Smooth muscle cell of the umbilical artery (primary cell): Measurements from ENCODE around the gene CLVS2. TPM values are rescaled to one million over a fixed set of nuclear protein-coding genes. Genes with fewer than 3 reads are reported as not detected.

ENCODE experiments used
- total RNA-seq: library from RNA; depleted of rRNA; stranded (reverse); fragments of >200 nt; gene quantifications from 2 replicates; pipeline ENCODE4 v1.2.3, GENCODE V29; 2014

CLVS2 gene, protein sequence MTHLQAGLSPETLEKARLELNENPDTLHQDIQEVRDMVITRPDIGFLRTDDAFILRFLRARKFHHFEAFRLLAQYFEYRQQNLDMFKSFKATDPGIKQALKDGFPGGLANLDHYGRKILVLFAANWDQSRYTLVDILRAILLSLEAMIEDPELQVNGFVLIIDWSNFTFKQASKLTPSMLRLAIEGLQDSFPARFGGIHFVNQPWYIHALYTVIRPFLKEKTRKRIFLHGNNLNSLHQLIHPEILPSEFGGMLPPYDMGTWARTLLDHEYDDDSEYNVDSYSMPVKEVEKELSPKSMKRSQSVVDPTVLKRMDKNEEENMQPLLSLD
- under 0.01 TPM in 1 of 2 replicates, not detected in the other for total RNA-seq

GRCh38 chr6:122995921-122996793, at the start of gene CLVS2:
Gene CLVS2 (plus strand): TSS chr6:122996235. CDS start chr6:122997778, 1,543 bp downstream.

Other genes with a start within 250 kb of the CLVS2 start
- not detected in 2 replicates for gene FABP7, start 216.5 kb upstream of the CLVS2 start, total RNA-seq
- gene SMPDL3A, start 207.0 kb upstream of the CLVS2 start, total RNA-seq = 5.1 and 24.1 TPM in 2 replicates